IMR-90 (cell line): ENCODE data around the gene CASTOR1. TPM values are rescaled to one million over a fixed set of nuclear protein-coding genes. Genes with fewer than 3 reads are reported as not detected.

Experiments
- ATAC-seq: fragments of 200-7000 bp; cut with Tn5 transposase; 2 replicates; pipeline ENCODE4 v1.9.1; 2020; ENCODE audit warnings: low read depth, mild to moderate bottlenecking, moderate library complexity
- BruUV-seq: library from RNA; stranded (reverse); fragments of 400-500 nt; replicated peaks from 2 replicates; lab custom pipeline; 2021; lab: Mats Ljungman, UMichigan
- CTCF ChIA-PET: fragments of 300-600 bp; formaldehyde crosslinking; extraction: SDS; loops from one replicate; lab custom pipeline; 2021; ENCODE audit warnings: antibody characterized with exemption; lab: Yijun Ruan, JAX
- POLR2A ChIA-PET: fragments of 300-600 bp; sonication (Branson Sonifier 250); formaldehyde crosslinking; loops from one replicate; lab custom pipeline; 2022; ENCODE audit warnings: antibody characterized with exemption; ENCODE audit not compliant: unreplicated experiment; lab: Charles Lee
- DNase-seq: peaks from one replicate; pipeline ENCODE4 v3.0.0; 2013
- H2AFZ ChIP-seq: replicated peaks from 2 replicates; pipeline ENCODE3; 2013; ENCODE audit warnings: low read length, mild to moderate bottlenecking; ENCODE audit not compliant: poor library complexity
- H2AK5ac ChIP-seq: 2 replicates; pipeline ENCODE4 v1.6.1; 2013; ENCODE audit warnings: low read depth, low read length, inconsistent platforms
- H2AK9ac ChIP-seq: replicated peaks from 2 replicates; pipeline ENCODE3; 2013; ENCODE audit warnings: mild to moderate bottlenecking, low read depth, low read length, moderate library complexity; ENCODE audit not compliant: poor library complexity
- H2BK120ac ChIP-seq: 2 replicates; pipeline ENCODE4 v1.6.1; 2013; ENCODE audit warnings: low read depth, low read length, inconsistent platforms
- H2BK15ac ChIP-seq: 3 replicates; pipeline ENCODE4 v1.6.1; 2013; ENCODE audit warnings: low read depth, low read length, inconsistent platforms
- H2BK20ac ChIP-seq: 2 replicates; pipeline ENCODE4 v1.6.1; 2013; ENCODE audit warnings: low read depth, mild to moderate bottlenecking, inconsistent platforms, low read length, moderate library complexity
- H2BK5ac ChIP-seq: 2 replicates; pipeline ENCODE4 v1.6.1; 2013; ENCODE audit warnings: mild to moderate bottlenecking, low read depth, low read length, inconsistent platforms; ENCODE audit not compliant: poor library complexity, severe bottlenecking
- H3K14ac ChIP-seq: replicated peaks from 2 replicates; pipeline ENCODE4 v1.6.1; 2013; ENCODE audit warnings: low read depth, low read length, inconsistent platforms
- H3K18ac ChIP-seq: 2 replicates; pipeline ENCODE4 v1.6.1; 2013; ENCODE audit warnings: low read depth, low read length, control low read depth
- H3K23ac ChIP-seq: 2 replicates; pipeline ENCODE4 v1.6.1; 2013; ENCODE audit warnings: low read depth, low read length, inconsistent platforms
- H3K27ac ChIP-seq: 2 replicates; pipeline ENCODE4 v1.5.1; 2013; ENCODE audit warnings: mild to moderate bottlenecking, control low read depth, low read length; ENCODE audit not compliant: insufficient read depth
- H3K27me3 ChIP-seq: 2 replicates; pipeline ENCODE4 v1.6.1; 2013; ENCODE audit warnings: low read length; ENCODE audit not compliant: control insufficient read depth, insufficient read depth
- H3K36me3 ChIP-seq: 2 replicates; pipeline ENCODE4 v1.6.1; 2013; ENCODE audit warnings: low read length, mixed read lengths; ENCODE audit not compliant: control insufficient read depth, insufficient read depth
- H3K4ac ChIP-seq: 2 replicates; pipeline ENCODE4 v1.6.1; 2013; ENCODE audit warnings: low read depth, low read length, inconsistent platforms
- H3K4me1 ChIP-seq: 2 replicates; pipeline ENCODE4 v1.6.1; 2013; ENCODE audit warnings: low read length, mixed read lengths; ENCODE audit not compliant: control insufficient read depth, insufficient read depth
- H3K4me2 ChIP-seq: 2 replicates; pipeline ENCODE4 v1.6.1; 2013; ENCODE audit warnings: low read depth, mild to moderate bottlenecking, control low read depth, low read length, moderate library complexity
- H3K4me3 ChIP-seq: 2 replicates; pipeline ENCODE4 v1.5.1; 2013; ENCODE audit warnings: low read depth, mild to moderate bottlenecking, control low read depth, low read length, moderate library complexity; ENCODE audit not compliant: insufficient read depth
- H3K56ac ChIP-seq: 2 replicates; pipeline ENCODE4 v1.6.1; 2013; ENCODE audit warnings: low read length, inconsistent platforms; ENCODE audit not compliant: insufficient read depth; ENCODE audit errors: extremely low read depth
- H3K79me1 ChIP-seq, 2 experiments: 2 replicates each; pipeline ENCODE4 v1.6.1; 2013; ENCODE audit warnings: low read length in 2 of 2, inconsistent platforms in 1 of 2, low read depth in 1 of 2
- H3K9ac ChIP-seq: 2 replicates; pipeline ENCODE4 v1.6.1; 2013; ENCODE audit warnings: low read depth, low read length, control low read depth
- H3K9me1 ChIP-seq: 2 replicates; pipeline ENCODE4 v1.6.1; 2013; ENCODE audit warnings: low read length, inconsistent platforms; ENCODE audit not compliant: insufficient read depth
- H3K9me3 ChIP-seq: 2 replicates; pipeline ENCODE4 v1.6.1; 2013; ENCODE audit warnings: low read length; ENCODE audit not compliant: control insufficient read depth, insufficient read depth
- H4K20me1 ChIP-seq: 2 replicates; pipeline ENCODE4 v1.6.1; 2013; ENCODE audit warnings: low read length, inconsistent platforms; ENCODE audit not compliant: insufficient read depth
- H4K5ac ChIP-seq: 2 replicates; pipeline ENCODE4 v1.6.1; 2013; ENCODE audit warnings: mild to moderate bottlenecking, low read depth, low read length, control low read depth
- H4K8ac ChIP-seq, 2 experiments: 2 replicates each; pipeline ENCODE4 v1.6.1; 2013; ENCODE audit warnings: low read depth in 2 of 2, low read length in 2 of 2, control low read depth in 1 of 2, inconsistent platforms in 1 of 2
- H4K91ac ChIP-seq: 2 replicates; pipeline ENCODE4 v1.6.1; 2013; ENCODE audit warnings: low read depth, low read length, inconsistent platforms; ENCODE audit not compliant: insufficient read depth
- BHLHE40 ChIP-seq: fragments of 150-350 bp; IDR thresholded peaks from 2 replicates; pipeline ENCODE4 v1.6.1; 2016; ENCODE audit warnings: mild to moderate bottlenecking, low read depth, low read length
- CEBPB ChIP-seq: IDR thresholded peaks from 2 replicates; pipeline ENCODE4 v1.6.1; 2012; ENCODE audit warnings: low read depth, low read length, improper control_type of control experiment
- CHD1 ChIP-seq: IDR thresholded peaks from 2 replicates; pipeline ENCODE4 v1.6.1; 2012; ENCODE audit warnings: low read depth, low read length, improper control_type of control experiment
- ELK1 ChIP-seq: fragments of 150-350 bp; IDR thresholded peaks from 2 replicates; pipeline ENCODE4 v1.6.1; 2016; ENCODE audit warnings: low read depth, mild to moderate bottlenecking, low read length, moderate library complexity, borderline replicate concordance
- FOS ChIP-seq: fragments of 150-350 bp; IDR thresholded peaks from 2 replicates; pipeline ENCODE4 v1.6.1; 2016; ENCODE audit warnings: low read depth, low read length
- MAZ ChIP-seq: IDR thresholded peaks from 2 replicates; pipeline ENCODE4 v1.6.1; 2012; ENCODE audit warnings: low read depth, mild to moderate bottlenecking, low read length, improper control_type of control experiment, moderate library complexity, borderline replicate concordance
- MXI1 ChIP-seq: IDR thresholded peaks from 2 replicates; pipeline ENCODE4 v1.6.1; 2012; ENCODE audit warnings: low read depth, mild to moderate bottlenecking, low read length, moderate library complexity, borderline replicate concordance
- NFE2L2 ChIP-seq: fragments of 150-350 bp; IDR thresholded peaks from 2 replicates; pipeline ENCODE4 v1.6.1; 2016; ENCODE audit warnings: low read depth, mild to moderate bottlenecking, low read length
- RAD21 ChIP-seq: IDR thresholded peaks from 2 replicates; pipeline ENCODE4 v1.6.1; 2012; ENCODE audit warnings: low read length, improper control_type of control experiment
- RCOR1 ChIP-seq: IDR thresholded peaks from 2 replicates; pipeline ENCODE4 v1.6.1; 2012; ENCODE audit warnings: mild to moderate bottlenecking, low read length, improper control_type of control experiment; ENCODE audit not compliant: insufficient replicate concordance
- RFX5 ChIP-seq: IDR thresholded peaks from 2 replicates; pipeline ENCODE4 v1.8.0; 2012; ENCODE audit warnings: low read depth, mild to moderate bottlenecking, low read length, moderate library complexity
- SMC3 ChIP-seq: fragments of 150-350 bp; IDR thresholded peaks from 2 replicates; pipeline ENCODE4 v1.6.1; 2016; ENCODE audit warnings: low read depth, mild to moderate bottlenecking, antibody characterized with exemption, low read length, moderate library complexity
- WGBS, 2 experiments: methylation state at CpG; one replicate each; pipeline versions ENCODE4 v1.1.5 to v1.1.7; 2013; ENCODE audit warnings: missing lambda C conversion rate in 2 of 2; ENCODE audit not compliant: insufficient read length in 1 of 2; ENCODE audit errors: extremely low coverage in 2 of 2; 5-methylcytosine and 5-hydroxymethylcytosine counted together
- dilution Hi-C: fragments of 300-500 bp; cut with HindIII; formaldehyde crosslinking; loops from one replicate; pipeline ENCODE4 v1.14.3; 2018; ENCODE audit warnings: low sequenced_read_pairs; ENCODE audit not compliant: unreplicated experiment
- in situ Hi-C: fragments of 300-500 bp; cut with MboI; formaldehyde crosslinking; loops from 3 replicates; pipeline ENCODE4 v1.14.3; 2019; ENCODE audit warnings: low sequenced_read_pairs, inconsistent platforms, mixed read lengths
- intact Hi-C: fragments of 100-400 bp; cut with micrococcal nuclease; formaldehyde crosslinking; loops from 2 replicates; pipeline ENCODE4 v1.10.0; 2022
- polyA plus RNA-seq, 3 experiments: library from polyadenylated mRNA; depleted of rRNA; stranded (reverse); fragments of >200 nt; gene quantifications; 2 replicates each; pipeline ENCODE4 v1.2.3, GENCODE V29; 2012; ENCODE audit warnings: low replicate concordance in 1 of 3
- total RNA-seq: library from RNA; depleted of rRNA; stranded (reverse); fragments of >200 nt; gene quantifications from 2 replicates; pipeline ENCODE4 v1.2.3, GENCODE V29; 2012
- TF ChIP-seq, protein P1 (sequence below): conservative IDR thresholded peaks from 2 replicates; pipeline ENCODE4 v1.5.1; 2012; ENCODE audit warnings: mild to moderate bottlenecking, low read depth, low read length, improper control_type of control experiment
- TF ChIP-seq, protein P2 (sequence below): fragments of 150-350 bp; IDR thresholded peaks from 2 replicates; pipeline ENCODE4 v1.6.1; 2017; ENCODE audit warnings: mild to moderate bottlenecking, antibody characterized with exemption, low read length, low read depth

CASTOR1 gene
- total and polyA plus RNA-seq, 2 of the 4 experiments (the other 2 are of a cell fraction) = 10.6 to 23.5 TPM

- H2BK5ac ChIP-seq = no peak overlapping the region
- H3K27ac ChIP-seq = no peak overlapping the region
- H3K4me1 ChIP-seq = peaks cover 2% of the 10 kb centered on the region; the same call in 1 of the 2 replicates
- ATAC-seq (no peak), DNase-seq (no peak)
- peaks cover 10 to 18% of the 10 kb centered on the region in 2 experiments; a peak in 3 of 4 replicates for H3K79me1 ChIP-seq
- no peak overlapping the region for H2AFZ ChIP-seq
- no peaks in the 10 kb centered on the region; the same call in 1 of the 2 replicates for H3K9me1 ChIP-seq
- H4K8ac ChIP-seq = no peak overlapping the region
- CTCF ChIA-PET = interaction anchor here (0.7 kb wide), 1 partner anchor 9 kb away, joined by 3 read pairs; no protein-coding TSS in a partner anchor
- H2BK15ac ChIP-seq = no peak overlapping the region
- no peak overlapping the region for H3K4me3 ChIP-seq
- intact Hi-C loops (no loop called here), in situ Hi-C loops (no loop called here), dilution Hi-C loops (no loop called here)
- no peak overlapping the region for H2AK5ac ChIP-seq
- peaks cover 85% of the 10 kb centered on the region for H3K36me3 ChIP-seq
- H4K20me1 ChIP-seq = peaks cover 22% of the 10 kb centered on the region
- no peak for TF ChIP-seq CHD1
- TF ChIP-seq RCOR1 = no peak
- no peak for TF ChIP-seq MAZ
- TF ChIP-seq CEBPB = no peak
- no peak for TF ChIP-seq BHLHE40
- TF ChIP-seq NFE2L2 = no peak
- TF ChIP-seq, protein P1, sequence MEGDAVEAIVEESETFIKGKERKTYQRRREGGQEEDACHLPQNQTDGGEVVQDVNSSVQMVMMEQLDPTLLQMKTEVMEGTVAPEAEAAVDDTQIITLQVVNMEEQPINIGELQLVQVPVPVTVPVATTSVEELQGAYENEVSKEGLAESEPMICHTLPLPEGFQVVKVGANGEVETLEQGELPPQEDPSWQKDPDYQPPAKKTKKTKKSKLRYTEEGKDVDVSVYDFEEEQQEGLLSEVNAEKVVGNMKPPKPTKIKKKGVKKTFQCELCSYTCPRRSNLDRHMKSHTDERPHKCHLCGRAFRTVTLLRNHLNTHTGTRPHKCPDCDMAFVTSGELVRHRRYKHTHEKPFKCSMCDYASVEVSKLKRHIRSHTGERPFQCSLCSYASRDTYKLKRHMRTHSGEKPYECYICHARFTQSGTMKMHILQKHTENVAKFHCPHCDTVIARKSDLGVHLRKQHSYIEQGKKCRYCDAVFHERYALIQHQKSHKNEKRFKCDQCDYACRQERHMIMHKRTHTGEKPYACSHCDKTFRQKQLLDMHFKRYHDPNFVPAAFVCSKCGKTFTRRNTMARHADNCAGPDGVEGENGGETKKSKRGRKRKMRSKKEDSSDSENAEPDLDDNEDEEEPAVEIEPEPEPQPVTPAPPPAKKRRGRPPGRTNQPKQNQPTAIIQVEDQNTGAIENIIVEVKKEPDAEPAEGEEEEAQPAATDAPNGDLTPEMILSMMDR = no peak
- no peak for TF ChIP-seq MXI1
- no peak for TF ChIP-seq RAD21
- TF ChIP-seq, protein P2, sequence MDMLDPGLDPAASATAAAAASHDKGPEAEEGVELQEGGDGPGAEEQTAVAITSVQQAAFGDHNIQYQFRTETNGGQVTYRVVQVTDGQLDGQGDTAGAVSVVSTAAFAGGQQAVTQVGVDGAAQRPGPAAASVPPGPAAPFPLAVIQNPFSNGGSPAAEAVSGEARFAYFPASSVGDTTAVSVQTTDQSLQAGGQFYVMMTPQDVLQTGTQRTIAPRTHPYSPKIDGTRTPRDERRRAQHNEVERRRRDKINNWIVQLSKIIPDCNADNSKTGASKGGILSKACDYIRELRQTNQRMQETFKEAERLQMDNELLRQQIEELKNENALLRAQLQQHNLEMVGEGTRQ = no peak
- no peak for TF ChIP-seq ELK1
- no peak for TF ChIP-seq RFX5
- TF ChIP-seq FOS = no peak
- TF ChIP-seq SMC3 = no peak
- no CpG with 5 or more reads among the region's 4 CpGs for WGBS, 2 experiments
- H3K14ac ChIP-seq = no peak overlapping the region
- no peak overlapping the region for H2BK20ac ChIP-seq
- no peak overlapping the region for H3K4ac ChIP-seq
- no peaks in the 10 kb centered on the region for H3K27me3 ChIP-seq
- H2AK9ac ChIP-seq = no peak overlapping the region
- no peaks in the 10 kb centered on the region for H3K9me3 ChIP-seq
- H3K18ac ChIP-seq = no peak overlapping the region
- no peak overlapping the region for H4K91ac ChIP-seq
- BruUV-seq = no TSS peak
- H3K23ac ChIP-seq = no peak overlapping the region
- no peak overlapping the region for H3K56ac ChIP-seq
- H3K9ac ChIP-seq = no peak overlapping the region
- no peak overlapping the region for H2BK120ac ChIP-seq
- H4K5ac ChIP-seq = no peak overlapping the region
- H3K4me2 ChIP-seq = no peak overlapping the region
- POLR2A ChIA-PET = interaction anchor here (0.5 kb wide), 1 partner anchor 26 kb away, joined by 6 read pairs; no protein-coding TSS in a partner anchor
Measured at GRCh38 chr22:30296324-30296723, 7.0 kb upstream of the CASTOR1 start.
